ENCODE results near the gene GOLIM4.

DNA sequence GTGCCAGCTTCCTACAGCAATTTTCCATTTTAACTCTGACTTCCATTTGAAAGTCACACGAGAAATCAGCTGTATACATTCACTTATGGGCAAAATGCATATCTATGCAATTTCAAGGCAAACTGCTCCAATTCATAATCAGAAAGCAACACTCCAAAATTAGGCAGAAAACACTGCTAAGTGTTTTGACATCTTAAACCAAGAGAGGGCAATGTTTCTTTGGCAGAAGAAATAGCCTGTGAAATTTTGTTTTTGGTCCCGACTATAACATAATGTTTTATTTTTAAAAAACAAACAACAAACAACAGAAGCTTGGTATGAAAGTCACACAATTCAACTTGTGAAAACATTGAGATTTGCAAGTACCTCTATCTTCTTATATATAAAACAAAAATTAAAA, 42.6 kb downstream of the GOLIM4 start:
- TF ChIP-seq, protein P1, sequence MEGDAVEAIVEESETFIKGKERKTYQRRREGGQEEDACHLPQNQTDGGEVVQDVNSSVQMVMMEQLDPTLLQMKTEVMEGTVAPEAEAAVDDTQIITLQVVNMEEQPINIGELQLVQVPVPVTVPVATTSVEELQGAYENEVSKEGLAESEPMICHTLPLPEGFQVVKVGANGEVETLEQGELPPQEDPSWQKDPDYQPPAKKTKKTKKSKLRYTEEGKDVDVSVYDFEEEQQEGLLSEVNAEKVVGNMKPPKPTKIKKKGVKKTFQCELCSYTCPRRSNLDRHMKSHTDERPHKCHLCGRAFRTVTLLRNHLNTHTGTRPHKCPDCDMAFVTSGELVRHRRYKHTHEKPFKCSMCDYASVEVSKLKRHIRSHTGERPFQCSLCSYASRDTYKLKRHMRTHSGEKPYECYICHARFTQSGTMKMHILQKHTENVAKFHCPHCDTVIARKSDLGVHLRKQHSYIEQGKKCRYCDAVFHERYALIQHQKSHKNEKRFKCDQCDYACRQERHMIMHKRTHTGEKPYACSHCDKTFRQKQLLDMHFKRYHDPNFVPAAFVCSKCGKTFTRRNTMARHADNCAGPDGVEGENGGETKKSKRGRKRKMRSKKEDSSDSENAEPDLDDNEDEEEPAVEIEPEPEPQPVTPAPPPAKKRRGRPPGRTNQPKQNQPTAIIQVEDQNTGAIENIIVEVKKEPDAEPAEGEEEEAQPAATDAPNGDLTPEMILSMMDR (IDR thresholded peaks at IDR 0.05 in 4 of 5, conservative IDR thresholded peaks at IDR 0.05 in 1 of 5) = no peak
- TF ChIP-seq POLR2A (IDR thresholded peaks at IDR 0.05) = no peak
